OCI-LY1 (cell line): ENCODE results near the gene ADAMTS8.

Experiments
- EZH2 ChIP-seq: fragments of 200-600 bp; sonication (generic), shearing (Covaris generic); IDR thresholded peaks from 2 replicates; pipeline ENCODE4 v1.8.0; 2017; ENCODE audit warnings: borderline replicate concordance, mixed run types, mild to moderate bottlenecking, antibody characterized with exemption, low read length, moderate library complexity, mixed read lengths
- TF ChIP-seq, protein P1 (sequence below): fragments of 200-600 bp; sonication (generic), shearing (Covaris generic); IDR thresholded peaks from 2 replicates; pipeline ENCODE4 v1.5.1; 2017; ENCODE audit warnings: mild to moderate bottlenecking, antibody characterized with exemption, low read length, moderate library complexity, mixed read lengths

DNA sequence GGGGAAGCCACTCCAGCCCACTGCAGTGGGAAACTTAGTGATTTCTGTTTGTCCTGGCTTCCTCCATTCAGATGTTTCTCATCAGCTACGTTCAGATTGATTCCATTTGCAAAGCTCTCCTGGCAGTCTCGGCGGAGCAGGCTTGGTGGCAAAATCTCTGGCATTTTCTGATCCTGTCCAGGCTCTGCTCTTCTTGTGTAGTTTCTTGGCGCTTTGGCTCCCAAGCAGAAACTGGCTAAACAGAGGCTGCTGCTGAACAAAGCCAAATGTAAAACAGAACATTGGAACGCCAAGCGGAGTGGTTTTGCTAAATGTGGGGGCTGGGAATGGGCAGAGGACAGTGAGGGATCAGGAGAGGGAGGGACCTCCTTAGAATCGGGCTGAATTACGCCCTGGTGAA is 36.7 kb downstream of the ADAMTS8 start:
- TF ChIP-seq EZH2: no peak
- TF ChIP-seq, protein P1, sequence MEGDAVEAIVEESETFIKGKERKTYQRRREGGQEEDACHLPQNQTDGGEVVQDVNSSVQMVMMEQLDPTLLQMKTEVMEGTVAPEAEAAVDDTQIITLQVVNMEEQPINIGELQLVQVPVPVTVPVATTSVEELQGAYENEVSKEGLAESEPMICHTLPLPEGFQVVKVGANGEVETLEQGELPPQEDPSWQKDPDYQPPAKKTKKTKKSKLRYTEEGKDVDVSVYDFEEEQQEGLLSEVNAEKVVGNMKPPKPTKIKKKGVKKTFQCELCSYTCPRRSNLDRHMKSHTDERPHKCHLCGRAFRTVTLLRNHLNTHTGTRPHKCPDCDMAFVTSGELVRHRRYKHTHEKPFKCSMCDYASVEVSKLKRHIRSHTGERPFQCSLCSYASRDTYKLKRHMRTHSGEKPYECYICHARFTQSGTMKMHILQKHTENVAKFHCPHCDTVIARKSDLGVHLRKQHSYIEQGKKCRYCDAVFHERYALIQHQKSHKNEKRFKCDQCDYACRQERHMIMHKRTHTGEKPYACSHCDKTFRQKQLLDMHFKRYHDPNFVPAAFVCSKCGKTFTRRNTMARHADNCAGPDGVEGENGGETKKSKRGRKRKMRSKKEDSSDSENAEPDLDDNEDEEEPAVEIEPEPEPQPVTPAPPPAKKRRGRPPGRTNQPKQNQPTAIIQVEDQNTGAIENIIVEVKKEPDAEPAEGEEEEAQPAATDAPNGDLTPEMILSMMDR: no peak
